Erythroblast (primary cell): ENCODE data around the gene TSPEAR.
"Not testable (repeated sequence)": the region's sequence is repeated elsewhere in the genome, so short reads cannot be mapped to it uniquely, and the experiment has no call there.

Source experiments
- GATA1 ChIP-seq: IDR thresholded peaks from 2 replicates; pipeline ENCODE4 v1.6.1; 2011; ENCODE audit warnings: low read depth, mild to moderate bottlenecking, control low read depth, low read length, moderate library complexity
- POLR2A ChIP-seq: IDR thresholded peaks from 2 replicates; pipeline ENCODE4 v1.6.1; 2011; ENCODE audit warnings: mild to moderate bottlenecking, low read length

- not testable (repeated sequence) for TF ChIP-seq POLR2A, GATA1
Measured at GRCh38 chr21:44558329-44558675, 153.1 kb downstream of the TSPEAR start.
